ENCODE results near the gene INO80D.

- TF ChIP-seq, protein P1, sequence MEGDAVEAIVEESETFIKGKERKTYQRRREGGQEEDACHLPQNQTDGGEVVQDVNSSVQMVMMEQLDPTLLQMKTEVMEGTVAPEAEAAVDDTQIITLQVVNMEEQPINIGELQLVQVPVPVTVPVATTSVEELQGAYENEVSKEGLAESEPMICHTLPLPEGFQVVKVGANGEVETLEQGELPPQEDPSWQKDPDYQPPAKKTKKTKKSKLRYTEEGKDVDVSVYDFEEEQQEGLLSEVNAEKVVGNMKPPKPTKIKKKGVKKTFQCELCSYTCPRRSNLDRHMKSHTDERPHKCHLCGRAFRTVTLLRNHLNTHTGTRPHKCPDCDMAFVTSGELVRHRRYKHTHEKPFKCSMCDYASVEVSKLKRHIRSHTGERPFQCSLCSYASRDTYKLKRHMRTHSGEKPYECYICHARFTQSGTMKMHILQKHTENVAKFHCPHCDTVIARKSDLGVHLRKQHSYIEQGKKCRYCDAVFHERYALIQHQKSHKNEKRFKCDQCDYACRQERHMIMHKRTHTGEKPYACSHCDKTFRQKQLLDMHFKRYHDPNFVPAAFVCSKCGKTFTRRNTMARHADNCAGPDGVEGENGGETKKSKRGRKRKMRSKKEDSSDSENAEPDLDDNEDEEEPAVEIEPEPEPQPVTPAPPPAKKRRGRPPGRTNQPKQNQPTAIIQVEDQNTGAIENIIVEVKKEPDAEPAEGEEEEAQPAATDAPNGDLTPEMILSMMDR (IDR thresholded peaks at IDR 0.05): no peak
- TF ChIP-seq EZH2phosphoT487 (IDR thresholded peaks at IDR 0.05) (no peak), EZH2 (IDR thresholded peaks at IDR 0.05) (no peak)
Measured at GRCh38 chr2:206049392-206049791, 36.6 kb downstream of the INO80D start.
